Adrenal gland (tissue), 5 donors: ENCODE results near the gene ANKS1B.

Experiments
- POLR2A ChIP-seq, 2 donors: fragments of 450-650 bp; IDR thresholded peaks; one replicate each; pipeline ENCODE4 v1.6.1; 2017; ENCODE audit warnings: antibody characterized with exemption in 2 of 2, mild to moderate bottlenecking in 2 of 2, moderate library complexity in 1 of 2
- TF ChIP-seq, protein P1 (sequence below), 6 experiments: fragments of 450-650 bp in 4 of 6; fragments of 200-600 bp in 2 of 6; sonication (generic) in 1 of 6; IDR thresholded peaks; 1 replicate in 5 of 6; 2 replicates in 1 of 6; pipeline versions ENCODE4 v1.5.1 to v1.8.0; 2016 to 2021; ENCODE audit warnings: antibody characterized with exemption in 6 of 6, mild to moderate bottlenecking in 2 of 6, moderate library complexity in 1 of 6
- donor health status: DM: no; HTN: no; CAD: no.

DNA sequence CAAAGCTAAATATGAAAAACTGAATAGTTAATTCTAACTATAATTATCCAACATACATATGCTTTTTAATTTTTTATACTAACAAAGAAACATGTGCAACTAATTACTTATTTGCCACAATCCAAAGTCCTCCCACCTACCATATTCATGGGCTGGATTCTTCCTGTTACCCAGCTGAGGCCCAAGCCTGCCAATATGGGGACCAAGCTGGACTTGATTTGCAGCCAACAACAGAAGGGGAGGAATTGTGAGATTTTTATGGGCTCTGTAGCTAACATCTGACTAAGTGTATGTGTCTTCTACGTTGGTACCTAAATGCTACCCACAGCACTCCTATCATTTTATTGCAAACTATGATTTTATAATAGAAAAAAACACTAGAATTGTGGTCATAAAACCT is 13.1 kb upstream of the ANKS1B start:
- TF ChIP-seq, protein P1, sequence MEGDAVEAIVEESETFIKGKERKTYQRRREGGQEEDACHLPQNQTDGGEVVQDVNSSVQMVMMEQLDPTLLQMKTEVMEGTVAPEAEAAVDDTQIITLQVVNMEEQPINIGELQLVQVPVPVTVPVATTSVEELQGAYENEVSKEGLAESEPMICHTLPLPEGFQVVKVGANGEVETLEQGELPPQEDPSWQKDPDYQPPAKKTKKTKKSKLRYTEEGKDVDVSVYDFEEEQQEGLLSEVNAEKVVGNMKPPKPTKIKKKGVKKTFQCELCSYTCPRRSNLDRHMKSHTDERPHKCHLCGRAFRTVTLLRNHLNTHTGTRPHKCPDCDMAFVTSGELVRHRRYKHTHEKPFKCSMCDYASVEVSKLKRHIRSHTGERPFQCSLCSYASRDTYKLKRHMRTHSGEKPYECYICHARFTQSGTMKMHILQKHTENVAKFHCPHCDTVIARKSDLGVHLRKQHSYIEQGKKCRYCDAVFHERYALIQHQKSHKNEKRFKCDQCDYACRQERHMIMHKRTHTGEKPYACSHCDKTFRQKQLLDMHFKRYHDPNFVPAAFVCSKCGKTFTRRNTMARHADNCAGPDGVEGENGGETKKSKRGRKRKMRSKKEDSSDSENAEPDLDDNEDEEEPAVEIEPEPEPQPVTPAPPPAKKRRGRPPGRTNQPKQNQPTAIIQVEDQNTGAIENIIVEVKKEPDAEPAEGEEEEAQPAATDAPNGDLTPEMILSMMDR (IDR thresholded peaks at IDR 0.05): no peak
- TF ChIP-seq POLR2A (IDR thresholded peaks at IDR 0.05): no peak
